Stimulated activated CD4-positive, alpha-beta T cell treated with anti-CD3 and anti-CD28 coated beads, Interleukin-15, amount 100 ng/mL, for 48 hours (primary cell): Measurements from ENCODE around the gene NMNAT1.
"Not testable (repeated sequence)": the region's sequence is repeated elsewhere in the genome, so short reads cannot be mapped to it uniquely, and the experiment has no call there.

ENCODE experiments used
- DNase-seq, 2 donors: peaks; one replicate each; pipeline ENCODE4 v3.0.0-alpha.2; 2020; ENCODE audit warnings: low read depth in 2 of 2

NMNAT1 gene

DNA sequence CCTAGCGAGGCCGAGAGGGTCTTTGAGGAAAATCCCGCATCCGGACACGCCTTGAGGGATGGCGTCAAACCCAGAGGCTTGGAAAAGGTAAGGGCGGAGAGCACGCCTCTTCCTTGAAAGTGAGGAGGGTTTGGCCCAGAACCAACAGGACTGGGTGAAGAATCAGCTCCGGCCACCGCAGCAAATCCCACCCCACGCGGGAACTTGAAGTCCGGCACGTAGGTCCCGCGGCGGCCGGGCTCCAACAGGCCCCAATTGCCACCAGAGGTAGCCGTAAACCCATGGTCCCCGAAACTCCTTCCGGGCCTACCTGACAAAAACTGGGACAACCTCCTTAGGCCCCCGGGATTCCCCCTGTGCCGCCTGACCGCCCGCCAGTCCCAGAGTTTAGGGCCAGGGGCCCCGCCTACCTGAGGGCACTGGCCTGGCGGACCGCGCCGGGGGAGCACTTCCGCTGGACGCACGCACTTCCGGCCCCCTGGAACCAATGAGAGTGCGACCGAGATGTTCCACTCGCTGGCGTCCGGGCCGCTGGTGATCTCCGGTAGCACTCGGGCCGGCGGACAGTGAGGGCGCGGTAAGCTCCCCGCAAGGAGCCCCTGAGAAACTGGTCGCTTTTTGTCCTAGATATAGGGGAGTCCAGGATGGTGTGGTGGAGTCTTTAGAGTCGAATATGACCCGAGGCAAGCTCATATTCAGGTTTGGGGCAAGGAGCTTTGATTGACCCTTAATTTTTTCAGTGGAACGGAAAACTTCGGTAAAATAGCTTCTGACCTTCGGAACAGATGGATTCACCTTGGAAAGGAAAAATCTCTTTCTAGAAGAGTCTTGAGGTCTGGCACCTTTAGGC lies at the start of gene NMNAT1, which contains the start of gene LZIC:
Gene NMNAT1 (plus strand): TSS at position 537 of the 850 bp plus-strand sequence. CDS start 28,599 bp downstream, outside the sequence.
Gene LZIC (minus strand): TSS at position 453 of the 850 bp plus-strand sequence. CDS start 6,772 bp downstream, outside the sequence.
- peak; percentile 87 to 90 for DNase-seq

DNA sequence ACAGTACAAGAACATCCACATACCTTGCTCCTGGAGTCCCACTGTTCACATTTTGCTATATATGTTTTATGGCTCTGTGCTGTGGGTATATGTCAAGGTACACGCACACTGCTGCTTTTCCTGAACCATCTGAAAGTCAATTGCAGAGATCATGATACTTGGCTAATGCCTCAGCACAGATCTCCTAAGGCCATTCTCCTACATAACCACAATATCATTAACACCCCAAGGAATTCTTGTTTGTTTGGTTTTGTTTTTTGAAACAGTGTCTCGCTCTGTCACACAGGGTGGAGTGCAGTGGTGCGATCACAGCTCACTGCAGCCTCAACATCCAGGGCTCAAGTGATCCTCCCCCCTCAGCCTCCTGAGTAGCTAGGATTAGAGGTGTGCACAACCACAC lies 49.2 kb upstream of the NMNAT1 start:
- DNase-seq, result no peak

DNA sequence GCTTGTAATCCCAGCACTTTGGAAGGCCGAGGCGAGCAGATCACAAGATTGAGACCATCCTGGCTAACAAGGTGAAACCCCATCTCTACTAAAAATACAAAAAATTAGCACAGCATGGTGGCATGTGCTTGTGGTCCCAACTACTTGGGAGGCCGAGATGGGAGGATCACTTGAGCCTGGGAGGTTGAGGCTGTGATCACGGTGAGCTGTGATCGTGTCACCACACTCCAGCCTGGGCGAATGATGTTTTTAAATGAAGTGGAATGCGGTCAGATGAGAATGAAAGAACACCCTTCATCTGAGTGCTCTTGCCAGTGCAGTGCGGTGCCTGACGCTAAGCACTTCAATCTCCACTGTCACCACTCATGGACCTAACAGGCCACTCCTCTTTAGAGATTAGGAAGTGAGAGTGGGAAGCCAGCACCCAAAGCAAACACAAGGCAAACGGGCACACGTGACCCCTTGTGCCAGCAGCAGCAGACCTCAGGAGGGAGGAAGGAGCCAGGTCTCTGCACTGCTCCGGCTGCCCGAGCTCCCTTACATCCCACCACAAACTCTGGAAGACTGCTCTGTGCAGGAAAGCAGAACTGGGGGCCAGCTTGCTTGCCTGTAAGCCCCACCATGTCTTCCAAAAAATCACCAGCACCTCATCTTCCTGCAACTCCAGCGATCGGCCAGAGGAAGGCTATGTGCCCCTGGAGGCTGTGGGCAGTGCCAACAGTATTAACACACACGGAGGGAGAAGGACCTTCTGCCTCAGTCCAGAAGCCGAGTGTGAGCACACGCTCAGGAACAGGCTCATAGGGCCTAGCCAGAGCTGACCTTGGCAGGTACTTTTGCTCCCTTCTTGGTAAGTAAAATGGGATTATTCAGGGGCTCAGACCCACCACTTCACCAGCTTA lies 42.9 kb upstream of the NMNAT1 start:
- DNase-seq, result no peak

DNA sequence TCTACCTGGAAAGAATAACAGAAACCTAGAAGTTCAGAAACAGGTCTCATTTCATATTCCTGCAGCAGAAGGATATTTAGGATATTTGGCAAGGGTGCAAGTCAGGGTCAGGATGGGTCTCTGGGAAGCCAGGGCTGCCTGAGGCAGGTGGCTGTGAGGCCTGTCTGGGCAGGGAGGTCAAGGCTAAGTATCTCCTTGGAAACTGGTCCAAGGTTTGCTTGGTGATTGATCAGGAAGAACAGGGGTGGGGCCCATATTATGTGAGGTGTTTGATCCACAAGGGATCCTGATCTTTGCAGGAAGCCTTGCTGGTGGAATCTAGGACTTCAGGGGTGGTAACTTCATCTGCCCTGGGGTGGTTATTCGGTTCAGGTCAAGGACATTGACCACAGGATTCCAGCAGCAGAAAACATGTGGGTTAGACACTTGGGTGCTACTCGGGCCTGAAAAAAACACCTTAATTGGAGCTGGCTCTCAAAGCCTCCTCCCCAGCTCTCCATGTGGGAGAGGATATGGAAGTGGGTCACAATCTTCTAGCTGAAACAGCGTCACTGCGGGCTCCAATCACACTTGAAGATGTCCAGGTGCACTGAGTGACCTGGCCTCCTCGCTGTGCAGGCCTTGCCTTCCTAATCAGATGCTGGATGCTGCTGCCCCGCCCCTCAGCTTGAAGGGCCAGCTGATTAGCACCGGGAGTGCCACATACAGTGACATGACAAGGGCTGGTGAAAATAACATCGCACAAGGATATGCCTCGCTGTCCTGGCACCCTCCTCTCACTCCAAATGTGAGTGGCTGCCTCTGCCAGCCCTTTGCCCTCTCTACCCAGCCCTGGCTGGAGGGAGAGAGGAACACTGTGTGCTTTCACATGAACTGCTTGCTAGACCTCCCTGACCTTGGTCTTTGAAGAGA lies 41.9 kb upstream of the NMNAT1 start:
- no peak for DNase-seq

DNA sequence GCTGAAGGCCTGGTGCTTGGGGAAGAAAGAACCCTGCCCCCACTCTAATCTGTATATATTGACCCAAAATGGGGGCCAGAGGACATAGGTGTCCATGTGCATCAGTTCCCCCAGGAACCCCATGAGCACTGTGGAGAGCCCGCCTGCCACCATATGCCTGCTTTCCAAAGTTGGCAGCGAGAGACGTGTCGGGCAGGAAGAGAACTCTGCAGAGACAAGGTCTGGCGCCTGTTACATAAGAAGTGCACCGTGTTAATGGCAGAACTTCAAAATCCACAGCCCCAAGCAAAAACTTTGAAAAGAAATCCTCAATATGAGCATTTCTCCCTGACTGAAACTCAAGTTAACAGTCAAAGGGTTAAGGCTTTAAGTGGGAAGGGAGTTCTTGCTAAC lies 41.2 kb upstream of the NMNAT1 start:
- no peak for DNase-seq

DNA sequence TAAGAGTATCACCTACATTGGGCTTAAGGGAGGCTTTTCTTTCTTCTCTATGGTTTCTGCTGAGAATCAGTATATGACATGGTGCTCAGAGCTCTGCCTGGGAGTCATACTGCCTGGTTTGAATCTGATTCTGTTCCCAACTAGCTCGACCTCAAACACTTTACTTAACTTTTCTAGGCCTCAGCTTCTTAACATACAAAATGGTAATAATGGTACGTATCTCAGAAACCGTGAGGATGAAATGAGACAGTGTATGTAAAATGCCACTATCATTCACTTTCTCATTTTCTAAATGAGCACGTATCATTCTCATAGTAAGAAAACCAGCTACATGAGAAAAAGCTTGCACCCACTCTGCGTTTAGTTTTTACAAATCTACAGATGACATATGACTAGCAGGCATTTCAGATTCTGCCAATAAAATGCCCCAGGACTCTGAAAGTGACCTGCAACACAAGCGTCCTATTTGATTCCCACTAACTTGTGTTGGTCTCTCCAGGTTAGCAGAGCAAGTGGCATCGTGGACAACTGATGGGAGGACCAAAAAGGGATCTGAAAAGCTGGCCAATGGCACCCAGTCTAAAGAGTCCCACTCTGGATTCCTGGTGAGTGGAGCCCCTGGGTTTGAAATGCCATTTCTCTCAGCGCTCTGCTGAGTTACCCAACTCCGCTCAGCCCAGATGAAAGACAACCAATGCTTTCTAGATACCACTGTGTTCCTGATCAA lies 39.3 kb upstream of the NMNAT1 start:
- DNase-seq, result no peak

DNA sequence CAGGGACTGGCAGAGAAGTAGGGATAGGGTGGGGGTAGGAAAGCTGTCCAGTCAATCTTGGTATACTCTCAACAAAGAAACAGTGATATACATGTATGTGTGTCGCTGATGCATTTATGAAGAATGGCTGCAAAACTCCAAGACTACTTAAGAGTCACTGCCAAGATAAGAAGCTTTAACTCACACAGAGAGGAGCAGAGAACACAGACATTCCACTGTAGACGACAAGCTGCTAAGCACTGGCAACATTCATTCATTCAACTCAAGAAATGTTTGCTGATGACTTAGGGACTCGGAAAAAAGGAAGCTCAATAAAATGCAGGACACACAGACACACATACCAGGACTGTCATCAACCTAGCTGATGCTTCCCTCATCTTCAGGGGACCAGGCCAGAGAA lies 38.7 kb upstream of the NMNAT1 start:
- no peak for DNase-seq

DNA sequence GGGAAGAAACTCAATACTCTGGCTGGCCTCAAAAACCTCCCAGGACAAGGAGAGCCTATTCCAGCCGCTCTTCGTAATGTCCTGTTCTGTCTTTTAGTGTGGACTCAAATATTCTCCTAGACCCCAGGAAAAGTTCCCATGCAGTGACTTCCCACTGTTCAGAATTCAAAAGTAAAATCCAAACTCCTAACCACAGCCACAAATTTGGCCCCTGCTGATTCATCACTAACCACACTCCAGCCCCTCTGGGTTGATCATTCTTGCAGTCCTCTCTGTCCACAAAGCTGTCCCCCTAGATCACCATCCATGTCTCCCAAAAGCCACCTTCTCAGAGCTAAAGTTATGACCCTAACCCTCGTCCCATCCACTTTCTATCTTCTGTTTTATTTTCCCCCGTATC lies 38.3 kb upstream of the NMNAT1 start:
- DNase-seq, result no peak

DNA sequence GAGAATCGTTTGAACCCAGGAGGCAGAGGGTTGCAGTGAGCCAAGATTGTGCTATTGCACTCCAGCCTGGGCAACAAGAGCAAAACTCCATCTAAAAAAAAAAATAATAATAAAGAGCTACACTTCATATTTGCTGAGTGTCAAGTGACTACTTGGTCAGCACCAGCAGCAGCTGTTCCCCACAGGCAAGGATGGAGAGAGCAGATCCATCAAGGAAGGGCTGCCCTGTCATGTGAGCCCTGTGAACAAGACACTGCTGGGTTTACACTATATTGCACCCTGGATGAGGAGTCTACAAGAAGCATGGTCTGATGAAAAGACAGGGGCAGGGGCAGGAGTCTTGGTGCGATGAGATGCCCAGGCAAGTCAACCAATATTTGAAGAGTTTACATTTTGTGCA lies 36.8 kb upstream of the NMNAT1 start:
- DNase-seq, result no peak

DNA sequence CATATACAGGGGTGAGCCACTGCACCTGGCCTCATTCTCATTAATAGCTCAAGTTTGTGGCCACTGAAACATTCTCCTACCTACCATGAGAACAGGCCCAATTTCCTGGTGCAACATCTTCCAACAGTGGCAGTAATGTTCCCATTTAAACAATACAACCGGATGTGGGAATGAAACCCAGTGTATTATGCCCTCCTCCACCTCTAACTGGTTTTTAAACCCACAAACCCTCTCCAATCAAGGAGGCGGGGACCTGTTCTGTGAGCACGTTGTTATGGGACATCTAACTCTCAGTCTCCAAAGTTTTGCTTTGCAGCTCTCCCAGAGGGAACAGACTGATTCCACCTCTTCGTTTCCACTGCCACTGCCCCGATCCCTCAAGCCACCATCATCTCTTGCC lies 35.8 kb upstream of the NMNAT1 start:
- DNase-seq, result no peak

DNA sequence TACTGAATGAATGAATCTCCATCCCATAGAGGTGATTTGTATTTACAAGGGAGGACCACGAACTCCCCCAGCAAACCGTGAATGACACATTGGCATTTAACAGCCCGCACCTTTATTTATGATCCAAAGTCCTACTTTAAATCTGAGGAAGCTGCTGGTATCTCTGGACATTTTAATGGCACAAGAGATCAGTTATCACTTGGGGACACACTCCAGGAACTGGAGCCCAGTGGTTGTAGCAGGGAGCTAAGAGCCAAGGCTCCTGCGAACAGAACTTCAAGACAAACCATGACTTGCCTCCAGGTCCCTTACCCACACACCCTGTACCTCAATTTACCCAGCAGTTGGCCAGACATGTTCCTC lies 34.4 kb upstream of the NMNAT1 start:
- no peak for DNase-seq

DNA sequence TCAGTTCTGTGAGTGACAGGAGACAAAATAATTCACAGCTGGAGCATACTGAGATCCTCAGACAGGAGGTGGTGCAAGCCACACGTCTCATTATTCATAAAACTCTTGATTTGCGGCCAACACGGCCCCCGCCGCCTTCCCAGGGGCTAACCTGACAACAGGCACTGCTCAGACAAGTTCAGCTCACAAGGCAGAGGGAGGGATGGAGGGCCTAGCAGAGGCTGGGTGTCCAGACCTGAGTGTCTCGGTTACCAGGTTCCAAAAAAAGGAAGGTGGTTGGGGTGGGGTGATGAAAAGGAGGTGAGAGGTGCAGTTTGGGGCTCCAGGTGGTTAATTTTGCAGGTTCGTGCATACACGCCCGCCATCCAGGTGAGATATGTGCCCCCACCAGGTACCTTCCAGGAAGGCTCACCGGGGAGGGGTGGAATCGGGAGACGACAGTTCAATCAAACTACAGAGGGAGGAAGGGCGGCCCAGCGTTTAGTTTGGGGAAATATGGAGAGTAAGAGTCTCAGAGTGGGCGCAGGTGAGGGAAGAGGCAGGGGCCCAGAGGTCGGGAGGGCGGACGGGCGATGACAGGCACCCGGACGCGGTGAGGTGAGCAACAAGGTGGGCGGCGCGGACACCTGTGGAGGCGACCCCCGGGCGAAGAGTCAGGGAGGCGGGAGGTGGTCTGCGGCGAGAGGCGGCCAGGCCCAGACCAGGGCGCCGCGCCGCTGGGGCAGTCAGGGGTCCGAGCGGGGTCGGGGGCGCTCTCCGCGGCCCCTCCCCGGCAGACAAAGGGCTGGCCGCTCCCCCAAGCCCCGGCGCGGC lies 33.8 kb upstream of the NMNAT1 start:
- peak in 1 of 2 donors; percentile 38 for DNase-seq

DNA sequence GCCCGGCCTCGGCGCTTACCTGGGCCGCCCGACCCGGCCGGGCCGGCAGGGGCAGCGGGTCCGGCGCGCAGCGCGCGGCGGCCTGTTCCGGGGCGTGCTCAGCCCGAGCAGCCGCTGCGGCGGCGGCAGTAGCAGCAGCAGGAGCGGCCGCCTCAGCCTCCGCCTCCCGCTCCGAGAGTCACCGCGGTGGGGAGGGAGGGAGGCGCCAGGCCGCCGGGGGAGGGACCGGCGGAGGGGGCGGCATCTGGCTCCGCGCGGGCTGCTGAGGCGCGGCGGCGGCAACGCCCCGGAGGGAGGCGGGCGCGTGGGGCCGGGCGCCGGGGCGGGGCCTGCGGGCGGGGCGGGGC lies 33.2 kb upstream of the NMNAT1 start, which contains the start of gene CTNNBIP1:
Gene CTNNBIP1 (minus strand): TSS at position 194 of the 347 bp plus-strand sequence. CDS start 38,205 bp downstream, outside the sequence.
- no peak for DNase-seq

DNA sequence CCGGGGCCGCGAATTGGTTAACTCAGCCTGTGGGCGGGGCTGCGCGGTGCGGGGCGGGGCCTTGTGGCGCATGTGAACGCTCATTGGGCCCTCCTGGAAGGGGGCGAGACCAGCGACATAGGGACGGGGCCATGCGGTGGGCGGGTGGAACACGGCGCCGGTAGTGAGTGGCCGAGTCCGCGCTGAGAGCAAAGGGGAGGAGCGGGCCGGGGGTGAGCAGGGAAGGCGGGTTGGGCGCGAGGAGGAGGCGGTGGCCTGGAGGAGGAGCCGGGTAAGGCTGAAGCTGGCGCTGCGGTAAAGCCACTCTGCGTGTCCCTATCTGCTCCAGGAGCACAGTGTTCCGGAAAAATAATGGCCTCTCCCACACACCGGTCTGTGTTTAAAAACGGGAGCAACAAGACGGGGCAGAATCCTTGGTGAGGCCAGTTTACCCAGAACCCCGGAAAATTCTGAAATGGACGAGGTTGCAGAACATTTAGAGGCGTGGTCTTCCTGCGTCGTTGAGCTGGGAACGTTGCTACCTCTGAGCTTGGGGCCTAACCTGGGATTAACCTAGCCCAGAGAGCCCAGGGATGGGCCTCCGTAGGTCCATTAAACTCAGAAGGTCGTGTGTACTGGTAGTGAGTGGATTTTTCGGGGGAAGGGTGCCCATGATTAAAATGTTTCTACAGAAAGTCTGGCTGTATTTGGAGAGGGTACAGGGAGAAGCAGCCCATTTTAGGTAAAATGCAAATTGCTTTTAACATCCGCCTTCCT lies 32.7 kb upstream of the NMNAT1 start:
- peak; percentile 100 for DNase-seq

DNA sequence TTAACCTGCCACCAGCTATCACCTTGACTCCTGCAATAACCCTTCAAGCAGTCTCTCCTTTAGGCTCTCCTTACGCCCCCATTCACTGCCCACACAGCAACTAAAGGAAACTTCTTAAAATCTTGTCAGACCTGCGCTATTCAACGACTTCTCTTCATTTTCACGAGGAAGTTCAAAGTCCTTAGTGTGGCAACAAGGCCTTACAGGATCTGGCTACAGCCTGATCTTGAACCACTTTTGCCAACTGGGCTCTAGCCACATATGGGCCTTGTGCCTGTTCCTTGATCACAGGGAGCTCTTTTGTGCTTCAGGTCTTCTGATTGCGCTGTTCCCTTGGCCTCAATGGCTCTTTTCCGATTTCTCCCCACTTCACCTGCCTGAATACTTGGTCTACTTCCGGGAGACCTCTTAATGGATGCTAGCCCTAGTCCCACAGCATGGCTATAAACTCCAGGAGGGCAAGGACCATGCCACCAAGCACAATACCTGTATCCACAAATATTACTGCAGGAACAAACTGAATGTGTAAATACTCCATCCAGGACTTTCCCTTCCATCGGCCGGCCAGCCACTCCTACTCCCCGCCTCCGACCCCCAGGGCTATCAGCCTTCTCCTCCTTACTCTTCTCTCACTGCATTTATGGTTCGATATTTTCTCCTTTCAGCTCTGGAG lies 30.9 kb upstream of the NMNAT1 start:
- no peak for DNase-seq

DNA sequence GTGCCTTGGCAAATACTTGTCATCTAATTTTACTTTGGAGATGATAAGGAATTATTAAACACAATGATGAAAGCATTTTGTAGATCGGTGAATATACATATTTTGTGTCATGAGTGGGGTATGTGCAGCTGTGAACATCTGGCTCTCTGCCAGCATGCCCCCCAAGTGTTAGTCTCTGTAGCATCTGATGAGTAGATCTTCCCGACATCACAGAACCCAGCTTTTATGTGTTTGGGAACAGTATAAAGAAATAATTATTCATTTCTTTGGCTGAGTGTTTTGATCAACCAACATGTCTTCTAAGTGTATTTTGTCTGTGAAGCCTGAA lies 28.7 kb upstream of the NMNAT1 start:
- DNase-seq, result no peak

DNA sequence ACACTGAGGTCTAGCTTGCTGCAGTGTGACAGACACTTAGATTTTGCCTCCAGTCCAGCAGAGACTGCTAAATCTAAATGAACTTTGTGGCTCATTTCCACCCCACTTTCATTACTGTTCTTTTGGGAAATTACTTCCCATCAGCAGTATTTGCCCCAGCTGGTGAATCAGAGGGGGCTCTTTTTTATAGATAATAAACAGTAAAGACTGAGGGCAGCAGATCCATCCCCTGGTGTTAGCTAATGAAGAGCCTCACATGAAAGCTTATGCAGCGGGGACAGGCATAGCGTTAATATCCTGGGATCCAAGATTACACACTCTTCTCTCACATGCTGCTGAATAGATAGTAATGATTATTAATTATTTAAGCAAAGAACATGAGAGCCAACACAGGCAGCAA lies 26.8 kb upstream of the NMNAT1 start:
- no peak for DNase-seq

DNA sequence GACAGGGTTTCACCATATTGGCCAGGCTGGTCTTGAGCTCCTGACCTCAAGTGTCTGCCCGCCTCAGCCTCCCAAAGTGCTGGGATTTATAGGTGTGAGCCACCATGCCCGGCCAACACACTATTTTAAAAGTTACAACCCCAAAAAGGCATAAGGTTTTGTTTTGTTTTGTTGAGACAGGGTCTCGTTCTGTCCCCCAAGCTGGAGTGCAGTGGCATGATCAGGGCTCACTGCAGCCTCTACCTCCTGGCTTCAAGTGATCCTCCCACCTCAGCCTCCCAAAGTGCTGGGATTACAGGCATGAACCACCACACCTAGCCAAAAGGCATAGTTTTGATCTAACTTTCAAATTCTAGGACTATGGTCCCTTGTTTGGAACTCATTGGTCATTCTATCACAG lies 25.8 kb upstream of the NMNAT1 start:
- DNase-seq, result not testable (repeated sequence)

DNA sequence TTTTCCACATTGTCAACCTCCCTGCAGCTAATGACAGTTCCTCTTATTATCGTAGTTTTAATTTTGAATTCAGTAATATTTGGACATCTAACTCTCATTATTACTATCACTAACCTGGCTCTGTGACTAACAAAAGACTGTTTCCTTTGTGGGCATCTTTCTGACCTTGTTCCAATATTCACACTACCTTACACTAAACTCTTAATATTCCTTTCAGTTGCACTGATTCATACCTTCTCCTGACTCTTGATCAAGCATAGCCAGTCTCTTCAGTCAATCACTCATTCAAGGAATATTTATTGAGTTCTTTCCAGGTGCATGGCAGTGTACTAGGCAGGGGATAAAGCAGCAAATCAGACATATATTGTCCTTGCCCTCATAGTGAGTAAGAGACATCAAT lies 25.4 kb upstream of the NMNAT1 start:
- DNase-seq, result no peak
